OCI-LY3 (cell line): ENCODE data around the gene ARMC12.

Experiments used
- H2AFZ ChIP-seq: fragments of 200-600, 300-600 bp; shearing (Covaris generic); 2 replicates; pipeline ENCODE4 v1.6.0; 2014; ENCODE audit warnings: antibody characterized with exemption, low read depth, low read length
- H3K27ac ChIP-seq: fragments of 200-600, 300-600 bp; sonication (generic); 2 replicates; pipeline ENCODE4 v1.5.1; 2014; ENCODE audit warnings: mild to moderate bottlenecking, low read length, moderate library complexity, mixed read lengths
- H3K27me3 ChIP-seq: fragments of 200-600, 300-600 bp; sonication (generic); 2 replicates; pipeline ENCODE4 v1.6.1; 2014; ENCODE audit warnings: low read depth, low read length, mixed read lengths
- H3K36me3 ChIP-seq: fragments of 200-600, 300-600 bp; sonication (generic); replicated peaks from 2 replicates; pipeline ENCODE3; 2014; ENCODE audit warnings: low read depth, low read length, mixed read lengths
- H3K4me1 ChIP-seq: fragments of 300-600, 200-600 bp; sonication (generic); 2 replicates; pipeline ENCODE4 v1.6.1; 2014; ENCODE audit warnings: low read length, mixed read lengths
- H3K4me2 ChIP-seq: fragments of 200-600, 300-600 bp; sonication (generic); 2 replicates; pipeline ENCODE4 v1.6.1; 2014; ENCODE audit warnings: low read length, mixed read lengths
- H3K4me3 ChIP-seq: fragments of 300-600, 200-600 bp; sonication (generic); 2 replicates; pipeline ENCODE4 v1.5.1; 2014; ENCODE audit warnings: antibody characterized with exemption, mild to moderate bottlenecking, low read length, moderate library complexity
- H3K79me2 ChIP-seq: fragments of 300-600, 200-600 bp; shearing (Covaris generic); 2 replicates; pipeline ENCODE4 v1.6.1; 2014; ENCODE audit warnings: mild to moderate bottlenecking, low read length, mixed read lengths
- H3K9ac ChIP-seq: fragments of 300-600, 200-600 bp; shearing (Covaris generic); 2 replicates; pipeline ENCODE4 v1.6.0; 2014; ENCODE audit warnings: mild to moderate bottlenecking, low read length, moderate library complexity
- H3K9me3 ChIP-seq: fragments of 200-600, 300-600 bp; shearing (Covaris generic); 2 replicates; pipeline ENCODE4 v1.6.1; 2014; ENCODE audit warnings: low read length, mixed read lengths; ENCODE audit not compliant: insufficient read depth
- H4K20me1 ChIP-seq: fragments of 200-600, 300-600 bp; sonication (generic); 2 replicates; pipeline ENCODE4 v1.6.1; 2016; ENCODE audit warnings: low read length, mixed read lengths; ENCODE audit not compliant: insufficient read depth
- CTCF ChIP-seq: fragments of 200-600, 300-600 bp; sonication (generic); IDR thresholded peaks from 2 replicates; pipeline ENCODE4 v1.5.1; 2014; ENCODE audit warnings: antibody characterized with exemption, low read length, low read depth
- EZH2phosphoT487 ChIP-seq: fragments of 200-600 bp; shearing (Covaris generic); IDR thresholded peaks from 2 replicates; pipeline ENCODE4 v1.6.1; 2018; ENCODE audit warnings: antibody characterized with exemption, mixed run types, low read depth

The ARMC12 gene

DNA sequence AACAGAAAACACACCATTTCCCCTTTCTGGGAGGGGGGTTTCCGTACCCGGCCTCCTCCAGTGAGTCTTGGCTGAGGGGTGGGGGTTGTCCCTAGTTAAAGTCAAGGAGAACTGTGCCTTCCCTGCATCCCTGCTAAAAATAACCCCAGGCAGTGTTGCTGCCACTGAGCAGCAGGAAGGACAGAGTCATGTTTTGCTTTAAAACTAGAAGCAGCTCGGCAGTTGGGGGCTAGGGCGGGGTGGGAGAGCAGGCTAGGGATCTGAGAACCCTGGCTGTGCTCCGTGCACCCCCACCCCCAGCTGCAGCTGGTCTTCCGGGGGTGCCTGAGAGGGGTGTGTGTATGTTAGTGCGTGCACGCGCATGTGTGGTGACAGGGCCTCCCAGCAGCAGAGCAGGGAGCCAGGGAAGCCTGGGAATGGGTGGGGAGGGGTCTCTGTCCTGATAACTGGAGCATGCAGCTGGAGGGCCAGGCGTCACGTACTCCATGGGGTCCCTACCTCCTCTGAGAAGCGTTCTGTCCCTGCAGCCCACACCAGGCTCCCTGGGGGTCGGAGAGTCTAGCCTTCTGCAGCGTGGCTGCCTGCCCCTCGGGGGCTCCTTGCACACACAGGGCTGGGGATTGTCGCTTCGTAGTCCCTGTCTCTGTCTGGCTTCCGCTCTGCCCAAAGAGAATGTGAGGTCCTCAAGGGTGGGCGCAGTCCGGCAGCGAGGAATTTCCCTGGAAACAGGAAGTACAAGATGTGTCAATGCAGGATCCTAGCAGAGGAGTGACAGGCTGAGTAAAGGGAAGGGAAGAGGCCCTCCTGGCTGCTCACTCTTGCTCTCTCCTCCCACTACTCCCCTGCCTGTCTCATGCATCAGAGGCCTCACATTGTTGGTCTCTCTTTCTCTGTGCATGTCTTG, 16.8 kb upstream of the ARMC12 start:
- H3K4me2 ChIP-seq = peak overlapping the region; percentile 96
- H3K27me3 ChIP-seq = no peaks in the 10 kb centered on the region
- peak overlapping the region; percentile 85 for H3K9ac ChIP-seq
- H4K20me1 ChIP-seq = no peaks in the 10 kb centered on the region
- peak overlapping the region; percentile 74 for H3K4me3 ChIP-seq
- H3K4me1 ChIP-seq = peaks cover 56% of the 10 kb centered on the region
- 0 out of 2 replicates have a peak overlapping the region, but pooled peaks have one; percentile 45 for H2AFZ ChIP-seq
- no peak for TF ChIP-seq CTCF
- TF ChIP-seq EZH2phosphoT487 = no peak
- no peaks in the 10 kb centered on the region for H3K9me3 ChIP-seq
- peak overlapping the region; percentile 99 for H3K27ac ChIP-seq
- H3K79me2 ChIP-seq = no peaks in the 10 kb centered on the region
- no peaks in the 10 kb centered on the region for H3K36me3 ChIP-seq

DNA sequence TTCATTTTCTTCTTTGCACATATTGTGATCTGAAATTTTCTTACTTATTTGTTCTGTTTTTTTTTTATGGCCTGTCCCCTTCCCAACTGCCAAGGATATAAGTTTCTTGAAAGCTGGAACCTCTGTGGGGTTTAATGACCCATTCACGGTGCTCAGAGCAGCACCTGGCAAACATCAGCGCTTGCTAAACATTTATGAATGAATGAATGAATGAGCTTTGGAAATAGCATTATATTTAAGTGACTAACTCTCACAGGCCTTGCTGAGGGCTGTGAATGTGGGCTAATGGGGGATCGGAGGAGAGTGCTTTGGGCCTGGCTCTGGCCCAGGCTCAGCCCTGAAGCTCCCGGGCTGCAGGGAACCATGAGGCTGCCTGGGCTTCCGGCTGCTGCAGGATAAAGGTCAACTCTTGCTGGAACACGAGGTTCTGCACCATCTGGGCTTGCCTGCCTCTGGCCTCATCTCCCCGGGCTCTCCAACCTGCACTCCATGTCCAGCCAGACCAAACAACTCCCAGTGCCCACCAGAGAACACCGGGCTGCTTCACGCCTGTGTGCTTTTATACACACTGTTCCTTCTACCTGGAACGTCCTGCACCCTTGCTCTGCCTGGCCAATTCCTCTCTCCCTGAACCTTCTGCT, 14.6 kb upstream of the ARMC12 start:
- Histone ChIP-seq H3K4me2 (no peak overlapping the region), H3K36me3 (no peaks in the 10 kb centered on the region), H3K27me3 (no peaks in the 10 kb centered on the region), H2AFZ (no peak overlapping the region), H3K79me2 (peaks cover 1% of the 10 kb centered on the region; the same call in 1 of the 2 replicates), H3K27ac (no peak overlapping the region), H3K9ac (no peak overlapping the region), H3K4me3 (no peak overlapping the region), H4K20me1 (no peaks in the 10 kb centered on the region), H3K9me3 (no peaks in the 10 kb centered on the region), H3K4me1 (peaks cover 65% of the 10 kb centered on the region)
- TF ChIP-seq CTCF (no peak), EZH2phosphoT487 (no peak)

DNA sequence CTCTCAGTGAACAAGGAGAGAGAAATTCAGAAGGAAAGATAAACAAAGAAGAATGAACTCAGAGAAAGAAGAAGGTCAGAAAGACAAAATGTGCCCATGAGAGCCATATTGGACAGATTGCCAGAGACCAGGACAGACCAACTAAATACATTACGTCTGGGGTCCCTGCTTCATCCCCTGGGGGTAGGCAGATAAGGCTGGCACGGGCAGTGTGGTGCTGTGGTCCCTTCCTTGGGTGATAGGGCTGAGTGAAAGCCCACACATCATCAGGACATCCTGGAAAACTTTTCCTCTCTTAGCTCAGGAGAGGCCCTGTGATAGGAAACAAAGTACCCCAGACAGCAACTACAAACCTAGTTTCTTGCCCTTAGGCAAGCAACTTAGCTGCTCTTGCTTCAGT, 13.2 kb upstream of the ARMC12 start:
- H3K27ac ChIP-seq = no peak overlapping the region
- H4K20me1 ChIP-seq = no peaks in the 10 kb centered on the region
- H3K4me2 ChIP-seq = no peak overlapping the region
- H3K36me3 ChIP-seq = no peaks in the 10 kb centered on the region
- H3K27me3 ChIP-seq = no peaks in the 10 kb centered on the region
- H3K9ac ChIP-seq = no peak overlapping the region
- no peak overlapping the region for H2AFZ ChIP-seq
- peaks cover 11% of the 10 kb centered on the region for H3K79me2 ChIP-seq
- no peaks in the 10 kb centered on the region for H3K9me3 ChIP-seq
- H3K4me1 ChIP-seq = peaks cover 59% of the 10 kb centered on the region
- no peak overlapping the region for H3K4me3 ChIP-seq
- no peak for TF ChIP-seq EZH2phosphoT487
- no peak for TF ChIP-seq CTCF

GRCh38 chr6:35724059-35724458, 12.8 kb upstream of the ARMC12 start:
- H3K4me2 ChIP-seq = no peak overlapping the region
- H3K36me3 ChIP-seq = no peaks in the 10 kb centered on the region
- H3K9ac ChIP-seq = no peak overlapping the region
- no peaks in the 10 kb centered on the region for H4K20me1 ChIP-seq
- H3K4me1 ChIP-seq = peaks cover 59% of the 10 kb centered on the region
- no peak overlapping the region for H2AFZ ChIP-seq
- no peaks in the 10 kb centered on the region for H3K27me3 ChIP-seq
- no peak overlapping the region for H3K27ac ChIP-seq
- no peaks in the 10 kb centered on the region for H3K9me3 ChIP-seq
- no peak overlapping the region for H3K4me3 ChIP-seq
- peaks cover 14% of the 10 kb centered on the region for H3K79me2 ChIP-seq
- TF ChIP-seq CTCF (no peak), EZH2phosphoT487 (no peak)
